HL-60 (cell line): ENCODE results near the gene ARPC1A.

Experiments used
- DNase-seq, 2 experiments: peaks; one replicate each; pipeline ENCODE4 v3.0.0-alpha.2; 2010 to 2020; ENCODE audit warnings: low read depth in 1 of 2, low spot score in 1 of 2
- H3K27ac ChIP-seq: fragments of 250-450 bp; sonication (Bioruptor Pico); replicated peaks from 2 replicates; pipeline ENCODE4 v1.5.1; 2020; ENCODE audit warnings: mild to moderate bottlenecking, moderate library complexity
- H3K27me3 ChIP-seq: fragments of 250-450 bp; sonication (Bioruptor Pico); 2 replicates; pipeline ENCODE4 v1.5.1; 2021; ENCODE audit warnings: mild to moderate bottlenecking, moderate library complexity; ENCODE audit not compliant: insufficient read depth, poor library complexity, severe bottlenecking
- H3K4me3 ChIP-seq: replicated peaks from 2 replicates; pipeline ENCODE4 v1.5.1; 2011; ENCODE audit warnings: mild to moderate bottlenecking, control low read depth, low read length; ENCODE audit not compliant: insufficient read depth
- GABPA ChIP-seq: IDR thresholded peaks from 2 replicates; pipeline ENCODE4 v1.6.1; 2012; ENCODE audit warnings: low read depth
- POLR2AphosphoS5 ChIP-seq: IDR thresholded peaks from 2 replicates; pipeline ENCODE4 v1.6.1; 2012; ENCODE audit warnings: low read depth
- SPI1 ChIP-seq: IDR thresholded peaks from 2 replicates; pipeline ENCODE4 v1.6.1; 2012; ENCODE audit warnings: low read depth, mild to moderate bottlenecking, borderline replicate concordance
- TF ChIP-seq, protein P1 (sequence below): IDR thresholded peaks from 2 replicates; pipeline ENCODE4 v1.6.1; 2012; ENCODE audit warnings: low read depth; ENCODE audit not compliant: insufficient replicate concordance
- TF ChIP-seq, protein P2 (sequence below): IDR thresholded peaks from one replicate; pipeline ENCODE4 v1.5.1; 2011; ENCODE audit warnings: low read length, control low read depth, inconsistent platforms; ENCODE audit not compliant: insufficient read depth

ARPC1A gene

DNA sequence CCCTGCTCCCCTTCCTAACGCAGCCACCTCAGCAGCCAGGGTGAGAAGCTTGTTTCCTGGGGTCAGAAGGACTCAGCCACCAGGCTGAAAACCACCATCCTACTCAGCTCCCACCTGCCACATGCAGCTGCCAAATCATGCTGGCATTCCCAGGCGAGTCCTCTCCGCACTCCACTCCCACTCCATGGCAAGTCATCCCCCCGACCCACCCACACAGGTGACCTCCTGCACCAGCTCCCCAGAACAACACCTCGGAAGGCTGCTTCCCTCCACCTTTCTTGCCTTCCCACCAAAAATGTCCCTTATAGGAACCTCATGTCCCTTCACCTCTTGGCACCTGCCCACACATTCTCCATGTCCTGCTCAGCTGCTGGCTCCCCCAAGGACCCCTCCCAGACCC is 78.1 kb downstream of the ARPC1A start:
- no peak overlapping the region for H3K27ac ChIP-seq
- no peak for DNase-seq
- no peak for TF ChIP-seq SPI1
- TF ChIP-seq, protein P1, sequence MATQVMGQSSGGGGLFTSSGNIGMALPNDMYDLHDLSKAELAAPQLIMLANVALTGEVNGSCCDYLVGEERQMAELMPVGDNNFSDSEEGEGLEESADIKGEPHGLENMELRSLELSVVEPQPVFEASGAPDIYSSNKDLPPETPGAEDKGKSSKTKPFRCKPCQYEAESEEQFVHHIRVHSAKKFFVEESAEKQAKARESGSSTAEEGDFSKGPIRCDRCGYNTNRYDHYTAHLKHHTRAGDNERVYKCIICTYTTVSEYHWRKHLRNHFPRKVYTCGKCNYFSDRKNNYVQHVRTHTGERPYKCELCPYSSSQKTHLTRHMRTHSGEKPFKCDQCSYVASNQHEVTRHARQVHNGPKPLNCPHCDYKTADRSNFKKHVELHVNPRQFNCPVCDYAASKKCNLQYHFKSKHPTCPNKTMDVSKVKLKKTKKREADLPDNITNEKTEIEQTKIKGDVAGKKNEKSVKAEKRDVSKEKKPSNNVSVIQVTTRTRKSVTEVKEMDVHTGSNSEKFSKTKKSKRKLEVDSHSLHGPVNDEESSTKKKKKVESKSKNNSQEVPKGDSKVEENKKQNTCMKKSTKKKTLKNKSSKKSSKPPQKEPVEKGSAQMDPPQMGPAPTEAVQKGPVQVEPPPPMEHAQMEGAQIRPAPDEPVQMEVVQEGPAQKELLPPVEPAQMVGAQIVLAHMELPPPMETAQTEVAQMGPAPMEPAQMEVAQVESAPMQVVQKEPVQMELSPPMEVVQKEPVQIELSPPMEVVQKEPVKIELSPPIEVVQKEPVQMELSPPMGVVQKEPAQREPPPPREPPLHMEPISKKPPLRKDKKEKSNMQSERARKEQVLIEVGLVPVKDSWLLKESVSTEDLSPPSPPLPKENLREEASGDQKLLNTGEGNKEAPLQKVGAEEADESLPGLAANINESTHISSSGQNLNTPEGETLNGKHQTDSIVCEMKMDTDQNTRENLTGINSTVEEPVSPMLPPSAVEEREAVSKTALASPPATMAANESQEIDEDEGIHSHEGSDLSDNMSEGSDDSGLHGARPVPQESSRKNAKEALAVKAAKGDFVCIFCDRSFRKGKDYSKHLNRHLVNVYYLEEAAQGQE: no peak

DNA sequence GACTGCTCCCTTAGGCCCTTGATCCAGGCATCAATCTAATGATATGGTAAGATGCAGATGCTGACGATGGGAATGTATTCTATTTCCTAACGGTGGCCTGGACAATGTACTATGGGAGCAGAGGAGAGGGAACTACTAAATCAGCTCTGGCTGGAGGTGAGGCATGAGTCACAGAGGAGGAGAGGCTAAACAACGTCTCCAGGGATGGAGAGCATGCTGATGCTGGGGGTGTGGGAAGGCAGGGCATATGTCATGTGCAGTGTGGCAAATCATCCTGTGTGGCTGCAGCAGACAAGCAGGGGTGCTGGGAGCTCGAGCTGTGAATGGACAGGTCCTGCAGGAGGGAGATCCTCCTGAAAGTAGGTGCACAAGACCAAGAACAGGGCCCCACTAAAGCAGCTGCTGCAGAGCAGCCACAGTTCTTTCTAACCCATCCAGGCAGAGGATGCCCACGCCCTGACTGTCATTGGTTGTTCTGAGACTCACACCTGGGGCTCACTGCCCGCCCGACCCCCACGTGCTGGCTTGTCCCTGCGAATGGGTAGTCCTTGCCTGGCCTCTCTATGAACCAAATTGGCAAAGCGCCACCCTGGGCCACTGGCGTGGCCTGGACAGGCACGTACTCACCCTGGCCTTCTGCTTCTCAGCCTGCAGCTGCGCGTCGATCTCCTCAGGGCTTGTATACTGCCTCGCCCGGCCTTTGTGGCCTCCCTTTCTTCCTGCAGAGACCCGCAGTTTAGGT is 78.7 kb downstream of the ARPC1A start:
- H3K4me3 ChIP-seq: no peak overlapping the region
- DNase-seq: no peak
- no peak overlapping the region for H3K27ac ChIP-seq
- H3K27me3 ChIP-seq: no peaks in the 10 kb centered on the region
- TF ChIP-seq, protein P2, sequence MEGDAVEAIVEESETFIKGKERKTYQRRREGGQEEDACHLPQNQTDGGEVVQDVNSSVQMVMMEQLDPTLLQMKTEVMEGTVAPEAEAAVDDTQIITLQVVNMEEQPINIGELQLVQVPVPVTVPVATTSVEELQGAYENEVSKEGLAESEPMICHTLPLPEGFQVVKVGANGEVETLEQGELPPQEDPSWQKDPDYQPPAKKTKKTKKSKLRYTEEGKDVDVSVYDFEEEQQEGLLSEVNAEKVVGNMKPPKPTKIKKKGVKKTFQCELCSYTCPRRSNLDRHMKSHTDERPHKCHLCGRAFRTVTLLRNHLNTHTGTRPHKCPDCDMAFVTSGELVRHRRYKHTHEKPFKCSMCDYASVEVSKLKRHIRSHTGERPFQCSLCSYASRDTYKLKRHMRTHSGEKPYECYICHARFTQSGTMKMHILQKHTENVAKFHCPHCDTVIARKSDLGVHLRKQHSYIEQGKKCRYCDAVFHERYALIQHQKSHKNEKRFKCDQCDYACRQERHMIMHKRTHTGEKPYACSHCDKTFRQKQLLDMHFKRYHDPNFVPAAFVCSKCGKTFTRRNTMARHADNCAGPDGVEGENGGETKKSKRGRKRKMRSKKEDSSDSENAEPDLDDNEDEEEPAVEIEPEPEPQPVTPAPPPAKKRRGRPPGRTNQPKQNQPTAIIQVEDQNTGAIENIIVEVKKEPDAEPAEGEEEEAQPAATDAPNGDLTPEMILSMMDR: no peak
- TF ChIP-seq SPI1 (no peak), GABPA (no peak), POLR2AphosphoS5 (no peak)
- TF ChIP-seq, protein P1: no peak

More for the DNA sequence above, 78.1 kb downstream of the ARPC1A start:
- Histone ChIP-seq H3K27me3 (no peaks in the 10 kb centered on the region), H3K4me3 (no peak overlapping the region)

DNA sequence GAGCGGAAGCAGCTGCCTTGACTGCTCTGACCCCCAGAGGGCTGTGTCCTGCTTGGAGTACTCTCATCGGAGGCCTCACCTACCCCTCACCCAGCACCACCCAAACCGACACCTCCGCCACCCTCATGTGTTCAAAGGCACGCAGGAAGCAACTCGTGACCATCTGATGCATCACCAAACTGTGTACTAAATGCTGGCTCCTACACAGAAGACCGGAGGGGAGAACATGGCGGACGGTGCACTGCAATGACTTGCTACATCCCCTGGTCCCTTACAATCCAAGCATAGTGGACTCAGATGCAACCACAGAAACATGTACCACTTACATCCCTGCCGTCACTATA is 79.3 kb downstream of the ARPC1A start:
- TF ChIP-seq, protein P2: no peak
- TF ChIP-seq, protein P1: no peak
- TF ChIP-seq SPI1: no peak
- no peak for TF ChIP-seq GABPA
- no peak for TF ChIP-seq POLR2AphosphoS5
- no peak overlapping the region for H3K27ac ChIP-seq

More for the DNA sequence above, 79.3 kb downstream of the ARPC1A start:
- Histone ChIP-seq H3K27me3 (no peaks in the 10 kb centered on the region), H3K4me3 (no peak overlapping the region)
- DNase-seq: no peak
